Fibroblast of skin of abdomen (primary cell): ENCODE results near the gene TTLL4.

Experiments
- DNase-seq: peaks from one replicate; pipeline ENCODE4 v3.0.0-alpha.2; 2013

Gene TTLL4

DNA sequence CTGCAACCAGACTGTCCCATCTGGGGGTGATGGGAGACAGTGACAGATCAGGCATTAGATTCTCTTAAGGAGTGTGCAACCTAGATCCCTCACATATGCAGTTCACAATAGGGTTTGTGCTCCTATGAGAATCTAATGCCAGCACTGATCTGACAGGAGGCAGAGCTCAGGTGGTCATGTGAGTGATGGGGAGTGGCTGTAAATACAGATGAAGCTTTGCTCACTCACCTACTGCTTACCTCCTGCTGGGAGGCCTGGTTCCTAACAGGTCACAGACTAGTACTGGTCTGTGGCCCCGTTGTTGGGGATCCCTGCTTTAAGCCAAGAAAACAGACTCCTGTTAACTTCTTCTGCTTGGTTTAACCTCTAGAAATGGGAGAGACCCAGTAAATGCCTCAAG lies 74.5 kb downstream of the TTLL4 start:
- DNase-seq, result no peak

DNA sequence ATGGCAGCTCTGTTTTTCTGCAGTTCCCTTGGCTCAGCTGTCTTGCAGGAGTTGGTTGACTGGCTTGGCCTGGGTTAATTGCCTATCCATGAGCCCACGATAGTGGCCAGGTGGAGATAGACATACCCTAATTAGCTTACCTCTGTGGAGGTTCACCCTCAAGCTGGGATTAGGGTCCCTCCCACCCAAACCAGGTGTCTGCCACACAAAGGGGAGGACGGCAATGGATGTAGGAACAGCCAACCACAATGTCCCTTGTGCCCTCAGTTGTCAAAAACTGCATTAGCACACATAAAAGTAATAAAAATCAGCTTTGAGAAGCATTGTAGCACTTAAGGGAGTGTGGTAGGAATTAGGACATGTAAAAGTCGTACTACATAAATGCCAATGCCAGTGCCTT lies 75.5 kb downstream of the TTLL4 start:
- no peak for DNase-seq

DNA sequence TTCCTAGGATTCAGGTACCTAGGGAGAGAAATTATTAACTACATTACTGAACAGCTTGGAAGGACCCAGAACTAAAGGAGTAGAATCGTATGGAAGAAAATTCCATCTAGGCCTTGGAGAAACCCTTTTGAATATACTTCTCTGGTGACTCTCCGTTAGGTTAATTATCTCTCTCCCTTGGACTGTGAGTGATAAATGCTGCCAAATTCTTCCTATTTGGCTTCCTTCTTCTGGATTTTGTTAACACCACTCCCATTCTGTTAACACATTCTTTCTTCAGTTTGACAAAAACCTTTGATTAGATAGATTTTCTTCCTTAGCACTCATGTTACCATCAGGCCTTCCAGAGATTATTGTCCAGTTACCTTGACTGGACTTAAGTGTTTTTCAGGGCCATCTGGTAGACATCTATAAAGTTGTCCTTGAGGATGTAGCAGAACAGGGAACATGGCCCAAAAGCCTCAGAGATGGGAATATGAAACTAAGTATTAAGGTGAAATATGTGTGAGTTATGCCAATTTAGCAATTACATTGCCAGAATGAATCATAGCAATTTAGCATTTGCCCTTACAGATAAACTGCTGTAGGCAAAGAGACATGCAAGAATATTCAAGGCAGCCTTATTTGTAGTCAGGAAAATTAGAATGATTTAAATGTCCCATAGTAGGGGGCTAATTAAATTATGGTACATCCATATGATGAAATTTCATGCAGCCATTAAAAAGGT lies 78.1 kb downstream of the TTLL4 start:
- no peak for DNase-seq

GRCh38 chr2:218792433-218792832 lies 81.8 kb downstream of the TTLL4 start:
- DNase-seq, result no peak

GRCh38 chr2:218796691-218797090 lies 86.1 kb downstream of the TTLL4 start:
- DNase-seq, result no peak

GRCh38 chr2:218798767-218799504 lies 88.3 kb downstream of the TTLL4 start:
- DNase-seq, result no peak

DNA sequence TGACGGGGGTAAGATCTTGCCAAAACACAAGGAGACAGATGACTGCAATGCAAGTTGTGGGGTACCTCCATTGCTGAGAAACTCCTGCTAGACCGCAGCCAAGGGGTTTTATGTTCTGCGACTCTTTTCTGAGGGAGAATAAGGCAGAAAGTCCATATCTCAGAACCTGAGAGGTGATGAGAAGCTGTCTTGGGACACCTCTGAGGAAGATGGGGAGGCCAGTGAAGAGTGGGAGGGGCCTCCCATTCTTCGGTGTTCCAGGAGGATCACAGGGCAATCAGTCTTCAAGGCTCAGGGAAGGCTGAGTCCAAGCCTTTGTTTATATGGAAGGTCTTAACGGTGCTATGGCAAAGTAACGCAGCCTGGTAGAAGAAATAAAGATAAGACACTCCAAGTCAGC lies 89.4 kb downstream of the TTLL4 start:
- DNase-seq, result no peak

DNA sequence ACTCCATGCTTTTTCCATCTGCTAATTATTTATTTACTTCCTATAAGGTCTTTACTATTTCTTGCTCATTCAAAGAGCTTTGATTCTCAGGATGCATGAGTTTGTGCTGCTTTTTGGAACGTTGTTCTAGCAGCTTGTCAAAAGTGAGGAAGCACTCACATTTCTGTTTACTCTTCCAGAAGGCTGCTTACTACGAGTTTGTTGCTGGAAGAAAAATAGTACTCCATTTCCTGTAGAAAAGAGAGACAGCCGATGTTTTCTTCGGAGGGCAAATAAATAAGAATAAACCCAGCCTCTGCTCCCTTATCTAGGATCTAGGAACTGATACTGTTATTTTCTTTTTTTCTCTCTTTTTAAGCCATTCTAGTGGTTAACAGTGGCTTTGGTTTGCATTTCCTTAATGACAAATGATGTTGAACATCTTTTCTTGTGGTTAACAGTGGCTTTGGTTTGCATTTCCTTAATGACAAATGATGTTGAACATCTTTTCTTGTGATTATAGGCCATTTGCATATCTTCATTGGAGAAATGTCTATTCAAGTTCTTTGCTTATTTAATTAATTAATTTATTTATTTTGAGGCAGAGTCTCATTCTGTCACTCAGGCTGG lies 91.9 kb downstream of the TTLL4 start:
- no peak for DNase-seq

DNA sequence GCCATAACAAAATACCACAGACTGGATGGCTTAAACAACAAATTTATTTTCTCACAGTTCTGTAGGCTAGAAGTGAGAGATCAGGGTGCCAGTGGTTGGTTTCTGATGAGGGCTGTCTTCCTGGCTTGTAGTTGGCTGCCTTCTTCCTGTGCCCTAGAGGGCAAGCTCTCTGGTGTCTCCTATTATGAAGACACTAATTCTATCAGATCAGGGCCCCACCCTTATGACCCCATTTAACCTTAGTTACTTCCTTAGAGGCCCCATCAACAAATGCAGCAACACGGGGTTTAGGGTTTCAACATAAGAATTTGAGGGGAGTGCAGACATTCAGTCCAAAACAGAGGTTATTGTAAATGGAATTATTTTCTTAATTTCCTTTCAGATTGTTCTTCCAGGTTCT lies 94.2 kb downstream of the TTLL4 start:
- no peak for DNase-seq
